ENCODE data around the gene IL19.

The IL19 gene

GRCh38 chr1:206814716-206815341 is 44.3 kb downstream of the IL19 start:
- no peak for DNase-seq (ENCODE audit: low read depth in 1 of 2, low spot score in 1 of 2)
- TF ChIP-seq GABPA (IDR thresholded peaks at IDR 0.05; ENCODE audit: low read depth), result no peak
- no peak for TF ChIP-seq CTCF (IDR thresholded peaks at IDR 0.05; ENCODE audit: insufficient read depth, low read length)
- no peak for TF ChIP-seq POLR2AphosphoS5 (IDR thresholded peaks at IDR 0.05; ENCODE audit: low read depth)
- no peak for TF ChIP-seq REST (IDR thresholded peaks at IDR 0.05; ENCODE audit: insufficient replicate concordance, low read depth)
- no peak for TF ChIP-seq SPI1 (IDR thresholded peaks at IDR 0.05; ENCODE audit: borderline replicate concordance, low read depth)
- Histone ChIP-seq H3K4me3 (replicated peaks; ENCODE audit: insufficient read depth, low read length) (no peak overlapping the region), H3K27ac (replicated peaks) (no peak overlapping the region), H3K27me3 (ENCODE audit: insufficient read depth, poor library complexity, severe bottlenecking) (no peaks in the 10 kb centered on the region)

GRCh38 chr1:206816390-206817287 is 46.1 kb downstream of the IL19 start:
- DNase-seq (ENCODE audit: low read depth in 1 of 2, low spot score in 1 of 2), result no peak
- TF ChIP-seq POLR2AphosphoS5 (IDR thresholded peaks at IDR 0.05; ENCODE audit: low read depth) (no peak), REST (IDR thresholded peaks at IDR 0.05; ENCODE audit: insufficient replicate concordance, low read depth) (no peak), CTCF (IDR thresholded peaks at IDR 0.05; ENCODE audit: insufficient read depth, low read length) (no peak), SPI1 (IDR thresholded peaks at IDR 0.05; ENCODE audit: borderline replicate concordance, low read depth) (no peak), GABPA (IDR thresholded peaks at IDR 0.05; ENCODE audit: low read depth) (no peak)
- Histone ChIP-seq H3K4me3 (replicated peaks; ENCODE audit: insufficient read depth, low read length) (no peak overlapping the region), H3K27ac (replicated peaks) (no peak overlapping the region), H3K27me3 (ENCODE audit: insufficient read depth, poor library complexity, severe bottlenecking) (no peaks in the 10 kb centered on the region)

GRCh38 chr1:206821493-206821892 is 50.9 kb downstream of the IL19 start:
- DNase-seq (ENCODE audit: low read depth in 1 of 2, low spot score in 1 of 2), result no peak
- no peak for TF ChIP-seq SPI1 (IDR thresholded peaks at IDR 0.05; ENCODE audit: borderline replicate concordance, low read depth)
- TF ChIP-seq CTCF (IDR thresholded peaks at IDR 0.05; ENCODE audit: insufficient read depth, low read length), result no peak
- no peak for TF ChIP-seq GABPA (IDR thresholded peaks at IDR 0.05; ENCODE audit: low read depth)
- TF ChIP-seq REST (IDR thresholded peaks at IDR 0.05; ENCODE audit: insufficient replicate concordance, low read depth), result no peak
- no peak for TF ChIP-seq POLR2AphosphoS5 (IDR thresholded peaks at IDR 0.05; ENCODE audit: low read depth)
- H3K4me3 ChIP-seq (replicated peaks; ENCODE audit: insufficient read depth, low read length), result no peak overlapping the region
- no peak overlapping the region for H3K27ac ChIP-seq (replicated peaks)
- no peaks in the 10 kb centered on the region for H3K27me3 ChIP-seq (ENCODE audit: insufficient read depth, poor library complexity, severe bottlenecking)
